ENCODE results near the gene CBR4.

DNA sequence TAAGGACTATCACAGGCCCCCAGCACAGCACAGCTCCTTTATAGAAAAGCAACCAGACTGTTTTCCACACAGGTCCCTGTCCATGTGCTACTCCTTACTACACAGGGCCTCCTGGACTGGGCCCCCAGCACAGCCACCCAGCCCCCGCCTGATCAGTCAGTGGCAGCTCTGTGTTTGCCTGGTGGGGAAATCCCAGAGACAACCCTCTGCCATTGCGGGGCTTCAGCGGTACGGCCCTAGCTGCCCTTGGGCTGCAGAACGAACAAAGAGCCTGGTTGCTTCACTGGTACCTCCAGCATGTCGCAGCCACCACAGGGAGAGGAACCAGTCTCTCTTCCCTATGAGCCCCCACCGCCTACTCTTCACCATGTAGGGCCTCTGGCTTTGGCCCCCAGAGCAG lies 30.7 kb downstream of the CBR4 start:
- no peak for TF ChIP-seq POLR2A (IDR thresholded peaks at IDR 0.05)
- TF ChIP-seq, protein P1, sequence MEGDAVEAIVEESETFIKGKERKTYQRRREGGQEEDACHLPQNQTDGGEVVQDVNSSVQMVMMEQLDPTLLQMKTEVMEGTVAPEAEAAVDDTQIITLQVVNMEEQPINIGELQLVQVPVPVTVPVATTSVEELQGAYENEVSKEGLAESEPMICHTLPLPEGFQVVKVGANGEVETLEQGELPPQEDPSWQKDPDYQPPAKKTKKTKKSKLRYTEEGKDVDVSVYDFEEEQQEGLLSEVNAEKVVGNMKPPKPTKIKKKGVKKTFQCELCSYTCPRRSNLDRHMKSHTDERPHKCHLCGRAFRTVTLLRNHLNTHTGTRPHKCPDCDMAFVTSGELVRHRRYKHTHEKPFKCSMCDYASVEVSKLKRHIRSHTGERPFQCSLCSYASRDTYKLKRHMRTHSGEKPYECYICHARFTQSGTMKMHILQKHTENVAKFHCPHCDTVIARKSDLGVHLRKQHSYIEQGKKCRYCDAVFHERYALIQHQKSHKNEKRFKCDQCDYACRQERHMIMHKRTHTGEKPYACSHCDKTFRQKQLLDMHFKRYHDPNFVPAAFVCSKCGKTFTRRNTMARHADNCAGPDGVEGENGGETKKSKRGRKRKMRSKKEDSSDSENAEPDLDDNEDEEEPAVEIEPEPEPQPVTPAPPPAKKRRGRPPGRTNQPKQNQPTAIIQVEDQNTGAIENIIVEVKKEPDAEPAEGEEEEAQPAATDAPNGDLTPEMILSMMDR (IDR thresholded peaks at IDR 0.05 in 8 of 11, conservative IDR thresholded peaks at IDR 0.05 in 3 of 11), result no peak
- no peak for TF ChIP-seq POLR2AphosphoS5 (IDR thresholded peaks at IDR 0.05)

All from spleen (tissue), 7 donors.